VCaP (cell line): ENCODE results near the gene SELENOK.

Experiments used
- H3K27ac ChIP-seq: fragments of 450-650 bp; 2 replicates; pipeline ENCODE4 v1.5.1; 2017
- CTCF ChIP-seq: fragments of 450-650 bp; conservative IDR thresholded peaks from 2 replicates; pipeline ENCODE4 v1.5.1; 2017; ENCODE audit warnings: mild to moderate bottlenecking, moderate library complexity

Gene SELENOK

GRCh38 chr3:53860196-53860595 lies 31.5 kb downstream of the SELENOK start:
- H3K27ac ChIP-seq, result no peak overlapping the region
- no peak for TF ChIP-seq CTCF

- TF ChIP-seq CTCF, result no peak
- H3K27ac ChIP-seq, result no peak overlapping the region
These were observed 32.5 kb downstream of the SELENOK start for GRCh38 chr3:53859178-53859577.

- no peak for TF ChIP-seq CTCF
- H3K27ac ChIP-seq, result no peak overlapping the region
These were observed 33.4 kb downstream of the SELENOK start for GRCh38 chr3:53858096-53858741.

GRCh38 chr3:53856964-53857363 lies 34.7 kb downstream of the SELENOK start:
- TF ChIP-seq CTCF, result no peak
- no peak overlapping the region for H3K27ac ChIP-seq

GRCh38 chr3:53850895-53851294 lies 40.8 kb downstream of the SELENOK start:
- no peak for TF ChIP-seq CTCF
- H3K27ac ChIP-seq, result no peak overlapping the region

GRCh38 chr3:53849916-53850315 lies 41.7 kb downstream of the SELENOK start:
- no peak for TF ChIP-seq CTCF
- no peak overlapping the region for H3K27ac ChIP-seq

GRCh38 chr3:53846851-53847155 lies 44.9 kb downstream of the SELENOK start:
- H3K27ac ChIP-seq, result peak overlapping the region; percentile 94
- TF ChIP-seq CTCF, result no peak
